ENCODE measurements around the gene RPIA. TPM values are rescaled to one million over a fixed set of nuclear protein-coding genes. Genes with fewer than 3 reads are reported as not detected.

RPIA gene
- total and polyA plus RNA-seq, 2 of the 13 experiments (the other 11 are each of a cell fraction or from before 2014, with no cell fraction given): 13.3 to 23.9 TPM

DNA sequence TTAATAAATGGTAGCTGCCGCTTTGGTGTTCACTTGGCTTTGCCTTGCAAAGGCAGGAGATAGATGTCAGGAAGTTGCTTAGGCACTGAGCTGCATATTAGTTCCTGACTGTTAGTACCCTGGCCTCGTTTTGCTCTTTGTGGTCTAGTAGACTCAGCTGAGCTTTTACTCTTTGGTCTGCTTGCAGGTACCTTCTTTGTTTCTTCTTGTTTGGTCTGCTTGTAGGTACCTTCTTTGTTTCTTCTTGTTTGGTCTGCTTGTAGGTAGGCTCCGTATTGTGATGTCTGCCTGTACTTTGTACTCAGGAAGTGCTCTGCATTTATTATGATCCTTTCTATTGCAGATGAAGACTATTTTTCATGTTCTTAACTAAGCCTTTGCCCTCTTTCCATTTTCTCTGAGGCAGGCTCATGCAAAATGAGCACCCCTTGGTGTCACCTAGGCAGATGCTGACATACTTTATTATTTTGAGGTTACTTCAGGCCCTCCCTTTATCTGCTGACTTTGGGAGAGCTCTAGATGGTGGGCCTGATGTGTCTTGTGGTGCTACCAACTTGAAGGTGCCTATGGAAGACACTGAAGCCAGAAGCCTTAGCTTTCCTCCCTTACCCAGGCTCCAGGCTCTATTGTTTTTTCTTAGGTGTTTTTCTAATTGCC is 6.0 kb downstream of the RPIA start (continued):
- TF ChIP-seq SP5 (CRISPR knock-in tag; IDR thresholded peaks at IDR 0.05; ENCODE audit: borderline replicate concordance, low read depth) (no peak), PHF21A (CRISPR knock-in tag; IDR thresholded peaks at IDR 0.05) (no peak), HNF4A (CRISPR knock-in tag; IDR thresholded peaks at IDR 0.05) (peak; percentile 63)

DNA sequence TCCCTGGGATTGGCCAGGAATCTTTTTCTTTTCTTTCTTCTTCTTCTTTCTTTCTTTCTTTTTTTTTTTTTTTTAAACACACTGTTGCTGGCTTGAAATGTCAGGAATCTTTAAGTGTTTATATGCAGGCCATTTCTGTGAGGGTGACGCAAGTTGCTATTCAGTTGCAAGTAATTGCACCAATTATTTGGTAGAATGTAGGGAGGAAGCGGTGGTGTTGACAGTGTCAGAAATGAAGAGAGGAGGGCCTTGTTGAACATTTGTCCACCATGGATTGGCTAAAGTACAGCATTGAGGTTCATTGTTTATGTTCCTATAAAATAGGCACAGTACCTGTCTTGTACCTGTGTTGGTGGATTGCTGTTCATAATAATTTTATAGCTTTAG is 6.5 kb downstream of the RPIA start:
- no peak for TF ChIP-seq IRF2 (CRISPR knock-in tag; IDR thresholded peaks at IDR 0.05)
- TF ChIP-seq KDM5B (CRISPR knock-in tag; IDR thresholded peaks at IDR 0.05; ENCODE audit: borderline replicate concordance): no peak

DNA sequence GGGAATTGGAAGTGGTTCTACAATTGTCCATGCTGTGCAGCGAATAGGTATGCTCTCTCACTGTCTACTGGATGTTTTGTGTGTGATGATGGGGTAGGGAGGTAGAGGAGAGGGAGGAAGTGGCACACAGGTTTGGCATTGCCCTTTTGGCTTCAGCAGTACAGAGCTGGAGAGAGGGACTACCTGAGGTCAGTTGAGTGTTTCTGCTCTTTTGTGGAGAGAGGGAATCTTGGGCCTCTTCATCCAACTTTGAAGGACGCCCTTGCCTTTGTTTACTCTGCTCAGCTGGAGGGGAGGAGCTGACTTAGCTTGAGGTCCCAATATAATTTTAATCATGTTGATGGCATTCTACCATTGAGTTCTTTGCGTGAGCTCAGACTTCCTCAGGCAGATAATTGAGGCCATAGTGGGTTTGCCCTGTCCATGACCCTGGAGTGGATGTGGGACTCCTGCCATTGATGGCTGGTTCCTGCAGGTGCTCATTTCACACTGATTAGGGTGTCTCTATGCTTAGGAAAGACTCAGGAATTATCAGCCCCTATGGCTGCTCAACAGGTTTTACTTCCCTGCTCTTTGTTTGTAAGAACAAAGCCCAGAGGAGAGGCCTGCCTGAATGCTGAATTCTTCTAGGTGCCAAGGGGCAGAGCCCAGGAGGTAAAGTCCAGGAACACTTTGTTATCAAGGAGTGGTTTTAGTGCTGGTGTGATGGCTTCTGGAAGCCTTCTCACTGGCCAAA is 7.2 kb downstream of the RPIA start:
- Histone ChIP-seq H3K36me3 (replicated peaks in 1 of 2; ENCODE audit: control insufficient read depth in 1 of 2, insufficient read depth in 2 of 2, low read length in 2 of 2) (peaks cover 9 to 40% of the 10 kb centered on the region in 2 experiments), H3K79me2 (ENCODE audit: insufficient read depth, low read length) (peaks cover 40% of the 10 kb centered on the region), H3K27me3 (ENCODE audit: control insufficient read depth in 1 of 2, insufficient read depth in 2 of 2, low read length in 2 of 2) (no peaks in the 10 kb centered on the region), H3K9ac (ENCODE audit: insufficient read depth, low read depth, low read length) (no peak overlapping the region), H4K20me1 (ENCODE audit: insufficient read depth, low read length) (no peaks in the 10 kb centered on the region), H3K4me1 (ENCODE audit: insufficient read depth, low read length) (peaks cover 42% of the 10 kb centered on the region), H3K4me3 (replicated peaks in 1 of 3; ENCODE audit: insufficient read depth in 1 of 3, low read depth in 2 of 3, low read length in 3 of 3) (no peak overlapping the region), H3K4me2 (ENCODE audit: low read depth, low read length) (0 out of 2 replicates have a peak overlapping the region, but pooled peaks have one; percentile 14), H3K9me3 (ENCODE audit: low read length) (no peaks in the 10 kb centered on the region), H2AFZ (ENCODE audit: low read length) (no peak overlapping the region), H3K27ac (ENCODE audit: extremely low read length, insufficient read depth, low read length) (no peak overlapping the region)
- WGBS (ENCODE audit: low lambda C conversion rate): 95% methylated on average over 3 of the region's 3 CpGs
- ATAC-seq: no peak
- ChIA-PET CTCF (ENCODE audit: low intra/inter-chr PET ratio, low total read pairs) (no interaction called here), POLR2A (no interaction called here)
- no peak for TF ChIP-seq FOXA1 (IDR thresholded peaks at IDR 0.05)
- 0 out of 2 replicates have a peak, but pooled peaks have one; percentile 14 for TF ChIP-seq FOXA1 (CRISPR knock-in tag; IDR thresholded peaks at IDR 0.05)
- no peak for TF ChIP-seq ZNF644 (CRISPR knock-in tag; IDR thresholded peaks at IDR 0.05; ENCODE audit: low read depth)
- intact Hi-C loops (cut with micrococcal nuclease; ENCODE audit: unreplicated experiment): no loop called here
- in situ Hi-C loops (cut with HindIII; ENCODE audit: extremely low pct_ligation_motif_present, low pct_unique_long_range_greater_than_20kb): no loop called here
- no peak for FAIRE-seq
- DNase-seq (ENCODE audit: low spot score): no peak
- BruUV-seq (replicated peaks): no TSS peak

More for the DNA sequence above, 6.5 kb downstream of the RPIA start:
- intact Hi-C loops (cut with micrococcal nuclease; ENCODE audit: unreplicated experiment): no loop called here
- ATAC-seq (no peak), DNase-seq (ENCODE audit: low spot score) (no peak), FAIRE-seq (no peak)
- H3K79me2 ChIP-seq (ENCODE audit: insufficient read depth, low read length): peaks cover 46% of the 10 kb centered on the region
- no peaks in the 10 kb centered on the region for H4K20me1 ChIP-seq (ENCODE audit: insufficient read depth, low read length)
- no peak overlapping the region for H3K27ac ChIP-seq (ENCODE audit: extremely low read length, insufficient read depth, low read length)
- POLR2A ChIA-PET: no interaction called here
- no peak overlapping the region for H2AFZ ChIP-seq (ENCODE audit: low read length)
- H3K27me3 ChIP-seq (ENCODE audit: control insufficient read depth in 1 of 2, insufficient read depth in 2 of 2, low read length in 2 of 2): no peaks in the 10 kb centered on the region
- no peak overlapping the region for H3K9ac ChIP-seq (ENCODE audit: insufficient read depth, low read depth, low read length)
- no peak overlapping the region for H3K4me3 ChIP-seq (replicated peaks in 1 of 3; ENCODE audit: insufficient read depth in 1 of 3, low read depth in 2 of 3, low read length in 3 of 3)
- no peaks in the 10 kb centered on the region for H3K9me3 ChIP-seq (ENCODE audit: low read length)
- peaks cover 9 to 35% of the 10 kb centered on the region in 2 experiments for H3K36me3 ChIP-seq (replicated peaks in 1 of 2; ENCODE audit: control insufficient read depth in 1 of 2, insufficient read depth in 2 of 2, low read length in 2 of 2)
- in situ Hi-C loops (cut with HindIII; ENCODE audit: extremely low pct_ligation_motif_present, low pct_unique_long_range_greater_than_20kb): no loop called here
- BruUV-seq (replicated peaks): no TSS peak
- CTCF ChIA-PET (ENCODE audit: low intra/inter-chr PET ratio, low total read pairs): no interaction called here
- no peak overlapping the region for H3K4me2 ChIP-seq (ENCODE audit: low read depth, low read length)
- peaks cover 49% of the 10 kb centered on the region for H3K4me1 ChIP-seq (ENCODE audit: insufficient read depth, low read length)
- 95% methylated on average over 2 of the region's 2 CpGs for WGBS (ENCODE audit: low lambda C conversion rate)

All from HepG2 (cell line).